ENCODE results near the gene SLC46A3.
A peak's percentile ranks its signal among the peaks of the same experiment; 100 is the strongest.
"Not testable (repeated sequence)": the region's sequence is repeated elsewhere in the genome, so short reads cannot be mapped to it uniquely, and the experiment has no call there.

The SLC46A3 gene

DNA sequence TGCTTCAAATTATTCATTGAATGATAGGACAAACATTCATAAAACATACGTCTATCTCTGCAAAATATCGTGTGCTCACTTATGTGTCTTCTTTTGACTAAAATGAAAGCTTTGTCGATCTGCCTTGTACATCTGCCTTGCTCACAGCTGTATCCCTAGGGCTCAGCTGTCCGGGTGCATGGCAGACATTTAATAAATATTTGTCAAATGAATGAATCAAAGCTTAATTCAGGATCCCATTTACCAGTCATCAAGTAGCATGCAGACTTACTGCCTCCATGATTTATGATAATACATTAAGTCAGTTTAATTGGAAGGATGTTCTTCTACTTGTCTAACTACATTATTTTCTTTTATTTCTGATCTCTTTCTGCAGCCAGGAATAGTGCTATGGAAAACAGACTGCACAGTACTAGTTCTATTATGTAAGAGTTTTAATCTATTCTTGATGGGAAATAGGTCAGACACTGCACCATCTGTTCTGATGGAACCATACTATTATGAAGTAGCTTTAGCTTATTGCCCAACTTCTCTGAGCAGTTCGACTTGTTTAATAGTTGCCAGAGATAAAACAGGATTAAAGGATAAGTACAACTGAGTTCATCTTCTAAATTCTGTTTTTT is 13.2 kb downstream of the SLC46A3 start:
- H3K27me3 Mint-ChIP-seq (ENCODE audit: low read depth), result no peaks in the 10 kb centered on the region
- TF ChIP-seq, protein P1, sequence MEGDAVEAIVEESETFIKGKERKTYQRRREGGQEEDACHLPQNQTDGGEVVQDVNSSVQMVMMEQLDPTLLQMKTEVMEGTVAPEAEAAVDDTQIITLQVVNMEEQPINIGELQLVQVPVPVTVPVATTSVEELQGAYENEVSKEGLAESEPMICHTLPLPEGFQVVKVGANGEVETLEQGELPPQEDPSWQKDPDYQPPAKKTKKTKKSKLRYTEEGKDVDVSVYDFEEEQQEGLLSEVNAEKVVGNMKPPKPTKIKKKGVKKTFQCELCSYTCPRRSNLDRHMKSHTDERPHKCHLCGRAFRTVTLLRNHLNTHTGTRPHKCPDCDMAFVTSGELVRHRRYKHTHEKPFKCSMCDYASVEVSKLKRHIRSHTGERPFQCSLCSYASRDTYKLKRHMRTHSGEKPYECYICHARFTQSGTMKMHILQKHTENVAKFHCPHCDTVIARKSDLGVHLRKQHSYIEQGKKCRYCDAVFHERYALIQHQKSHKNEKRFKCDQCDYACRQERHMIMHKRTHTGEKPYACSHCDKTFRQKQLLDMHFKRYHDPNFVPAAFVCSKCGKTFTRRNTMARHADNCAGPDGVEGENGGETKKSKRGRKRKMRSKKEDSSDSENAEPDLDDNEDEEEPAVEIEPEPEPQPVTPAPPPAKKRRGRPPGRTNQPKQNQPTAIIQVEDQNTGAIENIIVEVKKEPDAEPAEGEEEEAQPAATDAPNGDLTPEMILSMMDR (IDR thresholded peaks at IDR 0.05; ENCODE audit: unreplicated experiment in 3 of 3), result no peak
- H3K36me3 Mint-ChIP-seq (ENCODE audit: low read depth), result no peaks in the 10 kb centered on the region
- no peak overlapping the region for H3K27ac Mint-ChIP-seq
- no peak overlapping the region for H3K4me3 Mint-ChIP-seq
- peaks cover 22% of the 10 kb centered on the region for H3K4me1 Mint-ChIP-seq
- no peaks in the 10 kb centered on the region for H3K9me3 Mint-ChIP-seq

DNA sequence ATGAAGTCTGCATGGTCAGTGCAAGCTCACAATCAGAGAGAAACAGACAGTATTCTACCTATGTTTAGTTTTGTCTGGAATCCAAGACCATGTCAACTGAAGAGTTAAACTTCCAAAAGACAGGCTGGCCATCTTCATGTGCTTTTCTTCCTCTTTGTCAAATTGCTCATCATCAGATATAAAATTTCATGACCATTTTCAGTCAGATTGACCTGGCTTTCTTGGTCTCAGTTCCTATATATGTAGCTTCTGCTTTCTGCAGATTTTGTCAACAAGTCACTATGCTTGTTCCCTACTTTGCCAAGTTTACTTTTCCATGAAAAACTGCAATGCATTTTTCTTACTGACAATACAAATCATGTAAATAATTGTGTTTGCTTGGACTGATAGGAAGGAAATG is 13.9 kb downstream of the SLC46A3 start:
- Mint-ChIP-seq H3K27ac (no peak overlapping the region), H3K4me1 (peaks cover 27% of the 10 kb centered on the region), H3K27me3 (ENCODE audit: low read depth) (no peaks in the 10 kb centered on the region), H3K4me3 (no peak overlapping the region), H3K36me3 (ENCODE audit: low read depth) (no peaks in the 10 kb centered on the region), H3K9me3 (no peaks in the 10 kb centered on the region)
- TF ChIP-seq, protein P1 (IDR thresholded peaks at IDR 0.05; ENCODE audit: unreplicated experiment in 3 of 3), result no peak

DNA sequence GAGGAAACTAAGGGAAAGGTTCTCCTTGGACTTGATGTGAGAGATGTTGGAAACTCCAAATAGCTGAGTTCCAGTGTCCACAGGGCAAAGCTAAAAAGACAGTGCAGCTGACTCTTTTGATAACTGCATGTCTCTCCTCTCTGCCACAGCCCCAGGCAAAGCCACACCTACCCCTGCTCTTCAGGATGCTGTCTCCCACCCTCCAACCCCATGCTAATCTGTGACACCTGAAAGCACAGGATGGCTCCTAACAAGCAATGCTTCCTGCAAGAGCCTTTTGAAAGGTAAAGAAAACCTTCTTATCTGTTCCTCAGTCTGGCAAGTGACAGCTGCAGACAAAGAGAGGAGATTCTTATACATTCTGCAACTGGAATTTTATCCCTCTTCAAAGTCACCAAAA is 14.5 kb downstream of the SLC46A3 start:
- Mint-ChIP-seq H3K27ac (no peak overlapping the region), H3K36me3 (ENCODE audit: low read depth) (no peaks in the 10 kb centered on the region), H3K9me3 (no peaks in the 10 kb centered on the region), H3K4me1 (peaks cover 22% of the 10 kb centered on the region), H3K4me3 (no peak overlapping the region), H3K27me3 (ENCODE audit: low read depth) (no peaks in the 10 kb centered on the region)
- TF ChIP-seq, protein P1 (IDR thresholded peaks at IDR 0.05; ENCODE audit: unreplicated experiment in 3 of 3), result no peak

DNA sequence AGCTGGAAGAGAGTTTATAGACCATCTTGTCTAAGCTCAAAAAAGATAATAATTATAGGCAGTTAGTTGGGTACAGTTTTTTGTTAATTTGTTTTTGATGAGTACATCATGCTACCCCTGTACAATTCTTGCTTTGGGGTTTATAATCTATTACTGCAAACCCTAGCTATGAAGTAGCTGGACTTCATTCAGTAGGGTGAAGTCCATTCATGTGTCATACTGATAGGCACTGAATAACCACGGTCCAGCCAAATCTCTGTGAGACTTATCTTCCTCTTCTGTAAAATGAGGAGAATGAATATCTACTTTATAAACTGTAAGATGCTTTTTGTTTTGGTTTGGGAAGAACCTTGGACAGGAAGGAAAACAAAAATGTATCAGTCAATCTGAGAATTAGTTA is 19.5 kb downstream of the SLC46A3 start:
- no peak overlapping the region for H3K4me3 Mint-ChIP-seq
- H3K27me3 Mint-ChIP-seq (ENCODE audit: low read depth), result no peaks in the 10 kb centered on the region
- no peak overlapping the region for H3K27ac Mint-ChIP-seq
- H3K36me3 Mint-ChIP-seq (ENCODE audit: low read depth), result no peaks in the 10 kb centered on the region
- H3K9me3 Mint-ChIP-seq, result no peaks in the 10 kb centered on the region
- TF ChIP-seq, protein P1 (IDR thresholded peaks at IDR 0.05; ENCODE audit: unreplicated experiment in 3 of 3), result no peak
- peaks cover 6% of the 10 kb centered on the region for H3K4me1 Mint-ChIP-seq

DNA sequence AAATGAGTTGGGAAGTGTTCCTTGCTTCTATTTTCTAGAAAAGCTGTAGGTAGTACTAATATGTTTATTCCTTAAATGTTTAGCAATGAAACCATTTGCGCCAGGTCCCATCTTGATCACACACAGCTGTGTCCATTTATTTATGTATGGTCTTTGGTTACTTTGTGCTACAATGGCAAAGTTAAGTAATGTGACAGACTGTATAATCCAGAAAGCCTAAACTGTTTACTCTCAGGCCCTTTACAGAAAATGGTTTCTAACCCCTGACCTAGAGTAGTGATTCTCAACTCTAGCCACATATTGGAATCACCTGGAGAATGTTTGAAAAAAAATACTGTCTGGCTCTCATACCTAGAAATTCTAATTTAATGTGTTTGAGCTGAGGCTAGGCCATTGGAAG is 21.3 kb downstream of the SLC46A3 start:
- TF ChIP-seq, protein P1 (IDR thresholded peaks at IDR 0.05; ENCODE audit: unreplicated experiment in 3 of 3), result no peak
- no peak overlapping the region for H3K27ac Mint-ChIP-seq
- no peaks in the 10 kb centered on the region for H3K36me3 Mint-ChIP-seq (ENCODE audit: low read depth)
- no peak overlapping the region for H3K4me3 Mint-ChIP-seq
- peaks cover 6% of the 10 kb centered on the region for H3K4me1 Mint-ChIP-seq
- H3K9me3 Mint-ChIP-seq, result peaks cover 2% of the 10 kb centered on the region
- no peaks in the 10 kb centered on the region for H3K27me3 Mint-ChIP-seq (ENCODE audit: low read depth)

DNA sequence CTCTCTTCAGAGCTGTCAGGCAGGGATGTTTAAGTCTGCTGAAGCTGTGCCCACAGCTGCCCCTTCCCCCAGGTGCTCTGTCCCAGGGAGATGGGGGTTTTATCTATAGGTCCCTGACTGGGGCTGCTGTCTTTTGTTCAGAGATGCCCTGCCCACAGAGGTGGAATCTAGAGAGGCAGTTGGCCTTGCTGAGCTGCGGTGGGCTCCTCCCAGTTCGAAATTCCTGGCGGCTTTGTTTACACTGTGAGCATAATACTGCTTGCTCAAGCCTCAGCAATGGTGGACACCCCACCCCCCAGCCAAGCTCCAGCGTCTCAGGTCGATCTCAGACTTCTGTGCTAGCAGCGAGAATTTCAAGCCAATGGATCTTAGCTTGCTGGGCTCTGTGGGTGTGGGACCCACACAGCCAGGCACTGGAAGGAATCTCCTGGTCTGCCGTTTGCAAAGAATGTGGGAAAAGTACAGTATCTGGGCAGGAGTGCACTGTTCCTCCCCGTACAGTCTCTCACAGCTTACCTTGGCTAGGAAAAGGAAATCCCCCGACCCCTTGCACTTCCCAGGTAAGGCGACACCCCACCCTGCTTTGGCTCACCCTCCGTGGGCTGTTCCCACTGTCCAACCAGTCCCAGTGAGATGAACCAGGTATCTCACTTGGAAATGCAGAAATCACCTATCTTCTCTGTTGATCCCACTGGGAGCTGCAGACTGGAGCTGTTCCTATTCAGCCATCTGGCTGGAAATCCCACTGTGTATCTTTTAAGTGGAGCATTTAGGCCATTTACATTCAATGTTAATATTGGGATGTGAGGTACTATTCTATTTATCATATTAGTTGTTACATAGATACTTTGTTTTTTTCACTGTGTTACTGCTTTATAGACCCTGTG is 24.9 kb downstream of the SLC46A3 start:
- peak overlapping the region in 1 of 3 experiments; percentile 63 for H3K4me3 Mint-ChIP-seq

More for the DNA sequence above, 24.9 kb downstream of the SLC46A3 start:
- H3K36me3 Mint-ChIP-seq (ENCODE audit: low read depth); H3K4me1 Mint-ChIP-seq; H3K27me3 Mint-ChIP-seq (ENCODE audit: low read depth): not testable (repeated sequence)
- peak overlapping the region in 1 of 3 experiments; percentile 70 for H3K27ac Mint-ChIP-seq
- H3K9me3 Mint-ChIP-seq, result peaks cover 18% of the 10 kb centered on the region
